HL-60 (cell line): ENCODE data around the gene ARL6IP6.

ENCODE experiments used
- DNase-seq, 2 experiments: peaks; one replicate each; pipeline ENCODE4 v3.0.0-alpha.2; 2010 to 2020; ENCODE audit warnings: low read depth in 1 of 2, low spot score in 1 of 2
- H3K27ac ChIP-seq: fragments of 250-450 bp; sonication (Bioruptor Pico); replicated peaks from 2 replicates; pipeline ENCODE4 v1.5.1; 2020; ENCODE audit warnings: mild to moderate bottlenecking, moderate library complexity
- H3K27me3 ChIP-seq: fragments of 250-450 bp; sonication (Bioruptor Pico); 2 replicates; pipeline ENCODE4 v1.5.1; 2021; ENCODE audit warnings: mild to moderate bottlenecking, moderate library complexity; ENCODE audit not compliant: insufficient read depth, poor library complexity, severe bottlenecking
- H3K4me3 ChIP-seq: replicated peaks from 2 replicates; pipeline ENCODE4 v1.5.1; 2011; ENCODE audit warnings: mild to moderate bottlenecking, control low read depth, low read length; ENCODE audit not compliant: insufficient read depth
- GABPA ChIP-seq: IDR thresholded peaks from 2 replicates; pipeline ENCODE4 v1.6.1; 2012; ENCODE audit warnings: low read depth
- POLR2AphosphoS5 ChIP-seq: IDR thresholded peaks from 2 replicates; pipeline ENCODE4 v1.6.1; 2012; ENCODE audit warnings: low read depth
- SPI1 ChIP-seq: IDR thresholded peaks from 2 replicates; pipeline ENCODE4 v1.6.1; 2012; ENCODE audit warnings: low read depth, mild to moderate bottlenecking, borderline replicate concordance
- TF ChIP-seq, protein P1 (sequence below): IDR thresholded peaks from one replicate; pipeline ENCODE4 v1.5.1; 2011; ENCODE audit warnings: low read length, control low read depth, inconsistent platforms; ENCODE audit not compliant: insufficient read depth
- TF ChIP-seq, protein P2 (sequence below): IDR thresholded peaks from 2 replicates; pipeline ENCODE4 v1.6.1; 2012; ENCODE audit warnings: low read depth; ENCODE audit not compliant: insufficient replicate concordance

ARL6IP6 gene

DNA sequence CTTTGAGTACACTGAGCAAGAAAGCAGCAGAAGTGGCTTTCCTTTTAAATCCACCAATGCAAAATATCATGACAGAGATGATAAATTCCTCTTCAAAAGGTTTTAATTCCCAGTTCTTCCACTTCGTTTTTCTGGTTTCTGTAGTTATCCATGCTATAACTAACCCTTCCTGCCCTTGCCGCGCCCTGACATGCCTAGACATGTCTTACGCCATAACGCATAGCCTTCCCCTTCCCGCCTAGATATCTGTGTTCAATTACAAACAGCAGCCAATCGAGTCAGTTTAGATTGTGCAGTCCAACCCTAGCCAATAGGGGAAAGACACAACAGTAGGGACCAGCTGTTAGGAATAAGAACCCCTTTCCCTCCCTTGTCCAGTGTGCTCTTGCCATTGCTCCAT lies 17.2 kb upstream of the ARL6IP6 start:
- DNase-seq = no peak
- TF ChIP-seq GABPA = no peak
- TF ChIP-seq, protein P1, sequence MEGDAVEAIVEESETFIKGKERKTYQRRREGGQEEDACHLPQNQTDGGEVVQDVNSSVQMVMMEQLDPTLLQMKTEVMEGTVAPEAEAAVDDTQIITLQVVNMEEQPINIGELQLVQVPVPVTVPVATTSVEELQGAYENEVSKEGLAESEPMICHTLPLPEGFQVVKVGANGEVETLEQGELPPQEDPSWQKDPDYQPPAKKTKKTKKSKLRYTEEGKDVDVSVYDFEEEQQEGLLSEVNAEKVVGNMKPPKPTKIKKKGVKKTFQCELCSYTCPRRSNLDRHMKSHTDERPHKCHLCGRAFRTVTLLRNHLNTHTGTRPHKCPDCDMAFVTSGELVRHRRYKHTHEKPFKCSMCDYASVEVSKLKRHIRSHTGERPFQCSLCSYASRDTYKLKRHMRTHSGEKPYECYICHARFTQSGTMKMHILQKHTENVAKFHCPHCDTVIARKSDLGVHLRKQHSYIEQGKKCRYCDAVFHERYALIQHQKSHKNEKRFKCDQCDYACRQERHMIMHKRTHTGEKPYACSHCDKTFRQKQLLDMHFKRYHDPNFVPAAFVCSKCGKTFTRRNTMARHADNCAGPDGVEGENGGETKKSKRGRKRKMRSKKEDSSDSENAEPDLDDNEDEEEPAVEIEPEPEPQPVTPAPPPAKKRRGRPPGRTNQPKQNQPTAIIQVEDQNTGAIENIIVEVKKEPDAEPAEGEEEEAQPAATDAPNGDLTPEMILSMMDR = no peak
- TF ChIP-seq, protein P2, sequence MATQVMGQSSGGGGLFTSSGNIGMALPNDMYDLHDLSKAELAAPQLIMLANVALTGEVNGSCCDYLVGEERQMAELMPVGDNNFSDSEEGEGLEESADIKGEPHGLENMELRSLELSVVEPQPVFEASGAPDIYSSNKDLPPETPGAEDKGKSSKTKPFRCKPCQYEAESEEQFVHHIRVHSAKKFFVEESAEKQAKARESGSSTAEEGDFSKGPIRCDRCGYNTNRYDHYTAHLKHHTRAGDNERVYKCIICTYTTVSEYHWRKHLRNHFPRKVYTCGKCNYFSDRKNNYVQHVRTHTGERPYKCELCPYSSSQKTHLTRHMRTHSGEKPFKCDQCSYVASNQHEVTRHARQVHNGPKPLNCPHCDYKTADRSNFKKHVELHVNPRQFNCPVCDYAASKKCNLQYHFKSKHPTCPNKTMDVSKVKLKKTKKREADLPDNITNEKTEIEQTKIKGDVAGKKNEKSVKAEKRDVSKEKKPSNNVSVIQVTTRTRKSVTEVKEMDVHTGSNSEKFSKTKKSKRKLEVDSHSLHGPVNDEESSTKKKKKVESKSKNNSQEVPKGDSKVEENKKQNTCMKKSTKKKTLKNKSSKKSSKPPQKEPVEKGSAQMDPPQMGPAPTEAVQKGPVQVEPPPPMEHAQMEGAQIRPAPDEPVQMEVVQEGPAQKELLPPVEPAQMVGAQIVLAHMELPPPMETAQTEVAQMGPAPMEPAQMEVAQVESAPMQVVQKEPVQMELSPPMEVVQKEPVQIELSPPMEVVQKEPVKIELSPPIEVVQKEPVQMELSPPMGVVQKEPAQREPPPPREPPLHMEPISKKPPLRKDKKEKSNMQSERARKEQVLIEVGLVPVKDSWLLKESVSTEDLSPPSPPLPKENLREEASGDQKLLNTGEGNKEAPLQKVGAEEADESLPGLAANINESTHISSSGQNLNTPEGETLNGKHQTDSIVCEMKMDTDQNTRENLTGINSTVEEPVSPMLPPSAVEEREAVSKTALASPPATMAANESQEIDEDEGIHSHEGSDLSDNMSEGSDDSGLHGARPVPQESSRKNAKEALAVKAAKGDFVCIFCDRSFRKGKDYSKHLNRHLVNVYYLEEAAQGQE = no peak
- TF ChIP-seq POLR2AphosphoS5 = no peak
- TF ChIP-seq SPI1 = no peak
- no peaks in the 10 kb centered on the region for H3K27me3 ChIP-seq
- no peak overlapping the region for H3K4me3 ChIP-seq
- no peak overlapping the region for H3K27ac ChIP-seq

DNA sequence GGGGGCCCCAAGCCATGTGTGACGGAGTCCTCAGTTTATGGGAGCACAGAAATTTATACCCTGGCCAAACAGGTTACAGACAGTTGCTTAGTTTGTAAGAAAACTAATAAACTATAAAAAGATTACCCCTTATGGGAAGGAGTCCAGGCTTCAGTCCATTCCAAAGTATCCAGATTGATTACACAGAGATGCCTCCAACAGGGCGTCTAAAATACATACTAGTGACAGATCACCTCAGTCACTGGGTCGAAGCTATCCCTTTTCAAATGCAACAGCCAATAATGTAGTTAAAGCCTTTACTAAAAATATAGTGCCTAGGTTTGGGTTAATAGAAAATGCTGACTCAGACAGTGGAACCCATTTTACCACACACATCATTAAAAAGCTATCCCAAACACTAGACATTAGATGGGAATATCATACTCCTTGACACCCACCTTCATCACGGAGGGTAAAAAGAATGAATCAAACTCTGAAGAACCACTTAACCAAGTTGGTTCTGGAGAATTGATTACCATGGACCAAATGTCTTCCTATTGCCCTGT lies 11.9 kb upstream of the ARL6IP6 start:
- no peak overlapping the region for H3K27ac ChIP-seq
- TF ChIP-seq POLR2AphosphoS5 (no peak), GABPA (no peak), SPI1 (no peak)
- TF ChIP-seq, protein P1 = no peak
- TF ChIP-seq, protein P2 = no peak
- no peak for DNase-seq
- no peaks in the 10 kb centered on the region for H3K27me3 ChIP-seq
- H3K4me3 ChIP-seq = no peak overlapping the region

DNA sequence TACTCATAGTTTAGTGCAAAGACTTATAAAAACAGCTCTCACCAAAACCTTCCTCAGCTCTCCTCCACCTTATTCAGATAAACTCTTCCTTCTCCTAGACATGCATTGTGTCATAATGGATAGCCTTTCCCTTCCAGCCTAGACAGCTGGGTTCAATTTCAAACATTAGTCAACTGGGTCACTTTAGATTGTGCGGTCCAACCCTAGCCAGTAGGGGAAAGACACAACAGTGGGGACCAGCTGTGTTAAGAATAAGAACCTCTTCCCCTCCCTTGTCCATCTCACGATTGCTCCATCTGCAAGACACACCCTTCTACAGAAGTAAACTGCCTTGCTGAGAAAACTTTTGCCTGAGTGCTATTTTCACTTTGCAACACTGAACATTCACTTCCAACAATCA lies 9.7 kb upstream of the ARL6IP6 start:
- Histone ChIP-seq H3K27me3 (no peaks in the 10 kb centered on the region), H3K4me3 (no peak overlapping the region), H3K27ac (no peak overlapping the region)
- DNase-seq = no peak
- no peak for TF ChIP-seq GABPA
- TF ChIP-seq, protein P1 = no peak
- TF ChIP-seq, protein P2 = no peak
- TF ChIP-seq SPI1 = no peak
- no peak for TF ChIP-seq POLR2AphosphoS5
